ENCODE data around the gene CCDC180. TPM values are rescaled to one million over a fixed set of nuclear protein-coding genes. Genes with fewer than 3 reads are reported as not detected.
"Not testable (repeated sequence)": the region's sequence is repeated elsewhere in the genome, so short reads cannot be mapped to it uniquely, and the experiment has no call there.

CCDC180 gene
- polyA plus RNA-seq, 3 donors from 2014 or later: 0.17 to 0.43 TPM; not detected in 1

DNA sequence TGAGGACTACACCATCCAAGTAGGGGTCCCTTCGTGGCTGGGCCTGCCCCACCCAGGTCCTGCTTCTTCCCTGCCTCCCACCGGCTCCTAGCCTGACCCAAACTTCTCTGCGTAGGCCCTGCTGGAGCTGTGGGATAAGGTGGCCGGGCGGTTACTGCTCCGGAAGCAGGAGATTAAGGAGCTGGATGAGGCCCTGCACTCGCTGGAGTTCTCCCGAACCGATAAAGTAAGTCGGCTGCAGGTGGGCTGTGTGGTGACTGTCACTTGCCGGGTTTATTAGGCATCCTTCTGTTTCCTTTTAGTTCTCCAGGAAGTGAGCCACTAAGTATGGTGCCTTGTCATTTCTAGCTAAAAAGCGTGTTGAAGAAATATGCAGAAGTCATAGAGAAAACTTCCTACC lies 7.0 kb downstream of the CCDC180 start:
- Mint-ChIP-seq H3K4me3 (no peak overlapping the region), H3K4me1 (peaks cover 8 to 10% of the 10 kb centered on the region in 2 donors), H3K36me3 (peaks cover 21 to 48% (median 26%) of the 10 kb centered on the region in 3 donors)

DNA sequence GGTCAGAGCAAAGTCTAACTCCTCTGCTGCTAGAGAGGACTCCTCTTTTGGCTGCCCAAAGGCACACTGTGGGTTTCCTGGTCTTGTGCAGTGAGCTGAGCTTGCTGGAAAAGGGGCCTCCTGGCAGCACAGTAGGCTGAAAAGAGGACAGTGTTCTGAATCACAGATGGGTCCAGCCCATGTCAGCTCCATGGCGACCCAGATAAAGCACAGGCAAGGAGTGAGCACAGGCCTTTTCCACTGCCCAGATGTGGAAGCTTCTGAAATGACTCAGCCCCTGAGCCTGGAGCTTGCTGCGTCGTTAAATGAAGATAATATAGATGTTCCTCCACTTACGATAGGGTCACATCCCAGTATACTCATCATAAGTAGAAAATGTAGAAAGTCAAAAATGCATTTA lies 8.1 kb downstream of the CCDC180 start:
- H3K9me3 Mint-ChIP-seq: no peaks in the 10 kb centered on the region
- no peak overlapping the region for H3K4me3 Mint-ChIP-seq
- no peak for DNase-seq
- no peak overlapping the region for H3K27ac Mint-ChIP-seq
- peaks cover 0 to 3% (median 0%) of the 10 kb centered on the region in 3 donors for H3K27me3 Mint-ChIP-seq (ENCODE audit: low read depth in 3 of 3)
- peaks cover 11% of the 10 kb centered on the region in 2 donors for H3K4me1 Mint-ChIP-seq
- H3K36me3 Mint-ChIP-seq: peaks cover 25 to 58% (median 34%) of the 10 kb centered on the region in 3 donors

More for the DNA sequence above, 7.0 kb downstream of the CCDC180 start:
- Mint-ChIP-seq H3K9me3 (no peaks in the 10 kb centered on the region), H3K27me3 (ENCODE audit: low read depth in 3 of 3) (peaks cover 0 to 3% (median 0%) of the 10 kb centered on the region in 3 donors), H3K27ac (no peak overlapping the region)
- no peak for DNase-seq

DNA sequence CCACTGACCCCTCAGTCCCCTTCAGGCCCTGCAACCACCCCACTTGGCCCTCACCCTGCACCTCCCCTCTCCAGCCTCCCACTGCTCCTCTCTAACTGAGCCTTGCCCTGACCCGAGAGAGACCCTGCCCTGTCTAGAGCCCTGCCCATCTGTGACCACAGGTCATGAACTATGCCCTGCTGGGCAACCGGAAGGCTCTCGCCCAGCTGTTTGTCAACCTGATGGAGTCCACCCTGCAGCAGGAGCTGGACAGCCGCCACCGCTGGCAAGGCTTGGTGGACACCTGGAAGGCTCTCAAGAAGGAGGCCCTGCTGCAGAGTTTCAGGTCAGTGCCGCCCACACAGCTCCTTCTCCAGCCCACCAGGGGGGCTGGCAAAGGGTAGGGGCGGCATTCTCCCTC lies 9.4 kb downstream of the CCDC180 start:
- Mint-ChIP-seq H3K27me3 (ENCODE audit: low read depth in 3 of 3) (peaks cover 0 to 2% (median 0%) of the 10 kb centered on the region in 3 donors), H3K4me1 (peaks cover 11% of the 10 kb centered on the region in 2 donors), H3K36me3 (peaks cover 32 to 71% (median 37%) of the 10 kb centered on the region in 3 donors), H3K4me3 (no peak overlapping the region), H3K9me3 (no peaks in the 10 kb centered on the region), H3K27ac (no peak overlapping the region)
- no peak for DNase-seq

DNA sequence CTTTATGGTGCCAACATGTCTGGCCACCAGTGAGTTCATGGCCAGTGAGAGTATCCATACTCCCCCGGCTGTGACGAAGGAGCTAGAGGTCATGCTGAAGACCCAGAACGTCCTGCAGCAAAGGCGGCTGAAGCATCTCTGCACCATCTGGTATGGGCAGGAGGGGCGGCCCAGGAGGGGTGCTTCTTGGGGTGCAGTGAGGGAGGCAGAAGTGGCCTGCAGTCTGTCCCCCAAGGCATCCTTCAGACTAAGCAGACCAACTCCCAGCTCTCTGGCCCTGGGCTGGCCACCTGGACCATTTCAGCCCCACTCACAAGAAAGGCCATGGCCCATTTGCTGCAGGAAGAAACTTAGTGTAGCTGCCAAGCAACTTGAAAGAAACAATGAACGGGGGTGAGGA lies 11.0 kb downstream of the CCDC180 start:
- Mint-ChIP-seq H3K27me3 (ENCODE audit: low read depth in 3 of 3) (peaks cover 0 to 4% (median 0%) of the 10 kb centered on the region in 3 donors), H3K4me3 (no peak overlapping the region), H3K27ac (no peak overlapping the region), H3K9me3 (no peaks in the 10 kb centered on the region), H3K4me1 (peaks cover 11% of the 10 kb centered on the region in 2 donors), H3K36me3 (peaks cover 28 to 78% (median 37%) of the 10 kb centered on the region in 3 donors)
- no peak for DNase-seq

DNA sequence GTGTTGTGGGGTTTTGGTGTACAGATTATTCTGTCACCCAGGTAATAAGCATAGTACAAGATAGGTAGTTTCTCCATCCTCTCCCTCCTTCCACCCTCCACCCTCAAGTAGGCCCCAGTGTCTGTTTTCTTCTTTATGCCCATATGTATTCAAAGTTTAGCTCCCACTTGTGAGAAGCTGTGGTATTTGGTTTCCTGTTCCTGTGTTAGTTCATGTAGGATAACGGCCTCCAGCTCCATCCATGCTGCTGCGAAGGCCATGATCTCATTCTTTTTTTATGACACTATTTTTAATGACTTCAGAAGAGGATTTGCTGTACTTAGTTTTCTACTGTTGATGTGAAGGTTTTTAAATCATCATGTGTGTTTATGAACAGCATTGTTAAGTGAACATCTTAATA lies 11.9 kb downstream of the CCDC180 start:
- Mint-ChIP-seq H3K9me3 (no peaks in the 10 kb centered on the region), H3K4me1 (peaks cover 11% of the 10 kb centered on the region in 2 donors), H3K27ac (peak overlapping the region in 3 of 6 donors; percentile 9 to 76 (median 14)), H3K4me3 (no peak overlapping the region), H3K27me3 (ENCODE audit: low read depth in 3 of 3) (peaks cover 0 to 5% (median 0%) of the 10 kb centered on the region in 3 donors), H3K36me3 (peaks cover 24 to 70% (median 31%) of the 10 kb centered on the region in 3 donors)
- no peak for DNase-seq

DNA sequence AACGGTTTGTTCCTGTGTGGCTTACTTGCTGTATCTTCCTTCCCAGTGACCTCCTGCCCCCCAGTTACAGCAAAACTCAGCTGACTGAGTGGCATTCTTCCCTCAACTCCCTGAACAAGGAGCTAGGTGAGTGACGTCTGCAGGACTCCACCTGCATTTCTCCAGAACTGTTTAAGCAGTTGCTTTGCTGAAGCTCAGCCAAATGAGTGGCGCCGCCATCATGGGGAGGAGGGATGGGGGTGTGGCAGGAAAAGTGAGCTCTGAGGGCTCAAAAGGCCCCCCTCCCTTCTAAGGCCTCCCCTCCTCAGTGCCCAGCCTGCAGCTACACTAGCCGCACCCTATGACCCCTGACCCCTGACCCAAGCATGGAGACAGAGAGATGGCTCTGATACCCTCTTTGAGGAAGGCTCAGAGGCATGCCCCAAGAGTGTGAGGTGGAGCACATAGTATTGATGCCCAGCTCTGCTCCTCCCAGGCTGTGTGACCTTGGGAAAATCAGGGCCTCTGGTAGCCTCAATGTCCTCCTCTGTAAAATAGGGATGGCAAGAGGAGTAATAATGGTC lies 12.7 kb downstream of the CCDC180 start:
- no peaks in the 10 kb centered on the region for H3K9me3 Mint-ChIP-seq
- DNase-seq: no peak
- peaks cover 11% of the 10 kb centered on the region in 2 donors for H3K4me1 Mint-ChIP-seq
- H3K27ac Mint-ChIP-seq: no peak overlapping the region
- peaks cover 22 to 67% (median 30%) of the 10 kb centered on the region in 3 donors for H3K36me3 Mint-ChIP-seq
- H3K4me3 Mint-ChIP-seq: no peak overlapping the region
- H3K27me3 Mint-ChIP-seq (ENCODE audit: low read depth in 3 of 3): peaks cover 0 to 5% (median 0%) of the 10 kb centered on the region in 3 donors

DNA sequence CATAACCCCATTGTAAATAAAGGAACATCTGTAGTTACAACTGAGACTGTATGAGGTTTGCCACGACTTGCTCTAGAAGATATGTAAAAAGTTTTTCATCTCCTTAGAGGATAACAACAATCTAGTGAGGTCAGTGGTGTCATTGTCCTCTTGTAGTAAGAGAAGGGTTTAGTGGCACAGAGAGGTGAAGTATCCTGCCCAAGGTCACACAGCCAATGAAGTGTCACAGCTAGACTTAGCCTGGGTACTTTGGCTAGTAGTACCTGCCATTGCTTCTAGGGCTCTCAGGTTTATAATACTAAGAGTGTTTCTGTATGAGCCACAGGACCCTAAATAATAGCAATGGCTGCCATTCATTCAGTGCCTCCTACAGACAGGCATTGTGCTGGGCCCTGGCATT lies 13.8 kb downstream of the CCDC180 start:
- H3K4me3 Mint-ChIP-seq: no peak overlapping the region
- H3K4me1 Mint-ChIP-seq: peaks cover 11% of the 10 kb centered on the region in 2 donors
- H3K27me3 Mint-ChIP-seq (ENCODE audit: low read depth in 3 of 3): peaks cover 0 to 2% (median under 1%) of the 10 kb centered on the region in 3 donors
- H3K9me3 Mint-ChIP-seq: no peaks in the 10 kb centered on the region
- H3K27ac Mint-ChIP-seq: peak overlapping the region in 1 of 6 donors; percentile 13
- DNase-seq: no peak
- peaks cover 26 to 68% (median 27%) of the 10 kb centered on the region in 3 donors for H3K36me3 Mint-ChIP-seq

DNA sequence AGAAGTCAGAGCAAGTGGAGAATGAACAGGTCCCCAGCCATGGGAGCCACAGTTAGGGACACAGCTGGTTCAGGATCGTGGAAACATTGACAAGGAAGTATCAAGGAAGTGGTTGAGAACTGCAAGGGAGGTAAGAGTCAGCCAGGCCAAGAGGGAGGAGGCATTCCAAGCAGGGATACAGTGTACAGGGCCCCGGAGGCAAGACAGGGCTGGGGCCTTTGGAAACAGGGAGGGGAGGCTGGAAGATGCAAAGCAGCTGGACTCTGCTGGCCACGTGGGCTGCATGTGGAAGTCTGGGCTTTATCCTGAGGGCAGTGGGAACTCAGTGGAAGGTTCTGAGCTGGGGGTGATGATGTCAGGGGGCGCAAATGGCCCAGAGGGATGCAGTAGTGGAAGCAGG lies 14.2 kb downstream of the CCDC180 start:
- Mint-ChIP-seq H3K4me3 (no peak overlapping the region), H3K36me3 (peaks cover 27 to 66% (median 30%) of the 10 kb centered on the region in 3 donors), H3K9me3 (no peaks in the 10 kb centered on the region), H3K27me3 (ENCODE audit: low read depth in 3 of 3) (peaks cover 0 to 4% (median 2%) of the 10 kb centered on the region in 3 donors), H3K27ac (peak overlapping the region in 2 of 6 donors; percentile 6 to 13), H3K4me1 (peaks cover 11% of the 10 kb centered on the region in 2 donors)
- DNase-seq: no peak

DNA sequence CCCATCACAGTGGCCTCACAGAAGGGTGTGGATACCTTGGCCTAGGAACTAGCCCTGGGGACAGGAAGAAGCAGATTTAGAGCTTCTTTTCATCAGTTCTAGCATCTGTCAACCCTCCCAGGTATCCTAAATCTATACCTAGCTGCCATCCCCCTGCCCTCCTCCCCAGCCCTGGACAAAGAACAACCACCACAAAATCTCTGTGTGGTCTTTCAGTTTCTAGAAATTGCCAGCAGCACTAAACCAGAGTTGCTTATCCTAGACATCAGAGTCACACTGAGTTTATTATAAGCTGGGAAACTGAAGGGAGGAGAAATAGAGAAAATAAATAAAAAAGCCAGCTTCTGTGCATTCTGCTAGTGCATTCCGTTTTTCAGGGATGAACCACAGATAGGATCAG lies 14.6 kb downstream of the CCDC180 start:
- Mint-ChIP-seq H3K9me3 (no peaks in the 10 kb centered on the region), H3K27me3 (ENCODE audit: low read depth in 3 of 3) (peaks cover 0 to 4% (median 2%) of the 10 kb centered on the region in 3 donors), H3K36me3 (peaks cover 27 to 65% (median 30%) of the 10 kb centered on the region in 3 donors), H3K4me3 (no peak overlapping the region), H3K27ac (no peak overlapping the region), H3K4me1 (peaks cover 11% of the 10 kb centered on the region in 2 donors)
- no peak for DNase-seq

DNA sequence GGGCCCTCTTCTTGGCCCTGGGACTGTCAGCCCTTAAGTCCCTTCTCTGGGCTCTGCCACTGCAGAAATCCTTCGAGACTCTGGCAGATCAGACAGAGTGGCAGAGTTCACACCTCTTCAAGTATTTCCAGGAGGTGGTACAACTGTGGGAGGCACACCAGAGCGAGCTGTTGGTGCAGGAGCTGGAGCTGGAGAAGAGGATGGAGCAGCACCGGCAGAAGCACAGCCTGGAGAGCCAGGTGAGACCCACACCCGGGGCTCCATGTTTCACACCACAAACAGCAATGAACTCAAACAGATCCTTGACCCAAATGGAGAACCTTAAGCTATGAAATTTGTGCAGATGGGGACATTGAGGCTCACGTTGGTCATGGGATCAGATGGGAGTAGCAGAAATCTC lies 17.5 kb downstream of the CCDC180 start:
- DNase-seq: no peak
- H3K27me3 Mint-ChIP-seq (ENCODE audit: low read depth in 3 of 3): peaks cover 0 to 4% (median 2%) of the 10 kb centered on the region in 3 donors
- H3K4me1 Mint-ChIP-seq: no peaks in the 10 kb centered on the region
- peak overlapping the region in 1 of 6 donors; percentile 28 for H3K27ac Mint-ChIP-seq
- H3K9me3 Mint-ChIP-seq: no peaks in the 10 kb centered on the region
- H3K4me3 Mint-ChIP-seq: no peak overlapping the region
- peaks cover 30 to 66% (median 39%) of the 10 kb centered on the region in 3 donors for H3K36me3 Mint-ChIP-seq

DNA sequence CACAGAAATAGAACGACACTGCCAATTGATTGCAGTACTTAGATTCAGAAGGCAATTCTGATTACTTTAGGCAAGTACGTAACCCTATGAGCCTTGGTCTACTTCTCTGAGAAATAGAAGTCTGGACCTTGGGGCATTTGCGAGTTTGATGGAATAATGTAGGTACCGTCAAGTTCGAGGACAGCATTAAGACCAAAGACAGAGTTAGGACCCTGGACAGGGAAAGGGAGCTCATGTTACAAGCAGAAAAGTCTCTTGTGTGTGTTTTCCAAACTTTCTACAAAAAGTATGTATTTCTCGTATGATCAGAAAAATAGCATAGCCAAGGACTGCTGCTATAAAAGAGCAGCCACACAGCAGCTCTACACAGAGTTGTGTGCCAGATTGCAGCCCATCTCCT lies 20.1 kb downstream of the CCDC180 start:
- no peaks in the 10 kb centered on the region for H3K4me1 Mint-ChIP-seq
- no peaks in the 10 kb centered on the region for H3K9me3 Mint-ChIP-seq
- H3K36me3 Mint-ChIP-seq: peaks cover 36 to 54% (median 43%) of the 10 kb centered on the region in 3 donors

DNA sequence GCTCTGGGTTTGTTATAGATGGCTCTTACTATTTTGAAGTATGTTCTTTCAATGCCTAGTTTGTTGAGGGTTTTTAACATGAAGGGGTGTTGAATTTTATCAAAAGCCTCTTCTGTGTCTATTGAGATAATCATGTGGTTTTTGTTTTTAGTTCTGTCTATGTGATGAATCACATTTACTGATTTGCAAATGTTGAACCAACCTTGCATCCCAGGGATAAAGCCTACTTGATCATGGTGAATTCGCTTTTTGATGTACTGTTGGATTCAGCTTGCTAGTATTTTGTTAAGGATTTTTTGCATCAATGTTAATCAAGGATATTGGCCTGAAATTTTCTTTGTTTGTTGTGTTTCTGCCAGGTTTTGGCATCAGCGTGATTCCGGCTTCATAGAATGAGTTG lies 25.5 kb downstream of the CCDC180 start:
- peaks cover 29 to 65% (median 60%) of the 10 kb centered on the region in 3 donors for H3K36me3 Mint-ChIP-seq
- H3K27ac Mint-ChIP-seq: no peak overlapping the region
- no peak for DNase-seq
- peaks cover 0 to 7% (median 4%) of the 10 kb centered on the region in 6 donors for H3K9me3 Mint-ChIP-seq
- no peaks in the 10 kb centered on the region for H3K4me1 Mint-ChIP-seq
- no peaks in the 10 kb centered on the region for H3K27me3 Mint-ChIP-seq (ENCODE audit: low read depth in 3 of 3)
- no peak overlapping the region for H3K4me3 Mint-ChIP-seq

More for the DNA sequence above, 20.1 kb downstream of the CCDC180 start:
- no peak for DNase-seq
- Mint-ChIP-seq H3K27ac (no peak overlapping the region), H3K27me3 (ENCODE audit: low read depth in 3 of 3) (peaks cover 0 to 4% (median 2%) of the 10 kb centered on the region in 3 donors), H3K4me3 (no peak overlapping the region)

DNA sequence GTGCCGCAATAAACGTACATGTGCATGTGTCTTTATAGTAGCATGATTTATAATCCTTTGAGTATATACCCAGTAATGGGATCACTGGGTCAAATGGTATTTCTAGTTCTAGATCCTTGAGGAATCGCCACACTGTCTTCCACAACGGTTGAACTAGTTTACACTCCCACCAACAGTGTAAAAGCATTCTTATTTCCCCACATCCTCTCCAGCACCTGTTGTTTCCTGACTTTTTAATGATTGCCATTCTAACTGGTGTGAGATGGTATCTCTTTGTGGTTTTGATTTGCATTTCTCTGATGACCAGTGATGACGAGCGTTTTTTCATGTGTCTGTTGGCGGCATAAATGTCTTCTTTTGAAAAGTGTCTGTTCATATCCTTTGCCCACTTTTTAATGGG lies 28.2 kb downstream of the CCDC180 start:
- H3K27me3 Mint-ChIP-seq (ENCODE audit: low read depth in 3 of 3); H3K27ac Mint-ChIP-seq; H3K4me1 Mint-ChIP-seq; DNase-seq; H3K4me3 Mint-ChIP-seq: not testable (repeated sequence)
- peaks cover 0 to 12% (median 6%) of the 10 kb centered on the region in 6 donors for H3K9me3 Mint-ChIP-seq
- H3K36me3 Mint-ChIP-seq: peaks cover 27 to 63% (median 63%) of the 10 kb centered on the region in 3 donors

DNA sequence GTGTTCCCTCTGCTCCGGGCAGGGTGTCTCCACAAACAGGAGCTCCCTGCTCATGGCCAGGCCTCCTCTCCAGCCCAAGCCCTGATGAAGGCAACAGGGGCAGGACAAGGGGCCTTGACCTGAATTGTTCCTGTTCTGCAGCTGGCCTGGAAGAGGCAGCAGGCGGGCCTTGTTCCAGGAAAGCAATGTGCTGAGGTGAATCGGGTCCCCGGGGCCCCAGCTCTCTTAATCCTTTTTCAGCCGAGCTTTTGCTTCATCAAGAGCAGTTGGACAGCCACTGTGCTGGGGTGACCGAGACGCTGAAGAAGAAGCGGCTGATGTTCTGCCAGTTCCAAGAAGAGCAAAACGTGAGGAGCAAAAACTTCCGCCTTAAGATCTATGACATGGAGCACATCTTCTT lies 41.4 kb downstream of the CCDC180 start:
- no peaks in the 10 kb centered on the region for H3K9me3 Mint-ChIP-seq
- peaks cover 0 to 3% (median 0%) of the 10 kb centered on the region in 3 donors for H3K27me3 Mint-ChIP-seq (ENCODE audit: low read depth in 3 of 3)
- H3K36me3 Mint-ChIP-seq: peaks cover 11 to 37% (median 32%) of the 10 kb centered on the region in 3 donors
- no peak overlapping the region for H3K27ac Mint-ChIP-seq
- no peak overlapping the region for H3K4me3 Mint-ChIP-seq
- no peak for DNase-seq
- no peaks in the 10 kb centered on the region for H3K4me1 Mint-ChIP-seq

Data from immature natural killer cell (primary cell).